A549 (cell line): Measurements from ENCODE around the gene CYP4F22. TPM values are rescaled to one million over a fixed set of nuclear protein-coding genes. Genes with fewer than 3 reads are reported as not detected.
A peak's percentile ranks its signal among the peaks of the same experiment; 100 is the strongest.

Experiments
- ATAC-seq, 2 experiments: fragments of 200-7000 bp in 1 of 2; fragments of >200 bp in 1 of 2; cut with Nextera tagmentation in 1 of 2; cut with Tn5 transposase in 1 of 2; 3 replicates each; pipeline versions ENCODE4 v1.8.0 to v1.9.1; 2018 to 2020; ENCODE audit warnings: mild to moderate bottlenecking in 1 of 2, moderate library complexity in 1 of 2
- CTCF ChIA-PET: fragments of 300-600 bp; sonication (Branson Sonifier 250); formaldehyde crosslinking; extraction: SDS; loops from one replicate; lab custom pipeline; 2021; ENCODE audit warnings: antibody characterized with exemption, inconsistent platforms; lab: Yijun Ruan, JAX
- POLR2A ChIA-PET: fragments of 350-600 bp; formaldehyde crosslinking; extraction: SDS; loops from one replicate; lab custom pipeline; 2021; ENCODE audit warnings: antibody characterized with exemption, inconsistent platforms; lab: Yijun Ruan, JAX
- DNase-seq, 2 experiments: peaks; one replicate each; pipeline versions ENCODE4 v3.0.0 to v3.0.0-alpha.2; 2011 to 2016; ENCODE audit warnings: low read depth in 1 of 2, low spot score in 1 of 2
- FAIRE-seq: peaks from 2 replicates; lab custom pipeline; 2011; peaks lifted over from hg19 to GRCh38; lab: Jason Lieb, UNC
- H3K27ac ChIP-seq, 2 experiments: fragments of >200 bp; sonication (Bioruptor Twin); formaldehyde crosslinking; 3 replicates each; pipeline ENCODE4 v1.5.1; 2016 to 2017
- H3K4me1 ChIP-seq: fragments of >200 bp; sonication (Bioruptor Twin); formaldehyde crosslinking; 3 replicates; pipeline ENCODE4 v1.6.1; 2016
- H3K4me2 ChIP-seq: fragments of >200 bp; sonication (Bioruptor Twin); formaldehyde crosslinking; 3 replicates; pipeline ENCODE4 v1.6.1; 2016
- H3K4me3 ChIP-seq: fragments of >200 bp; sonication (Bioruptor Twin); formaldehyde crosslinking; 3 replicates; pipeline ENCODE4 v1.5.1; 2016
- H3K9me3 ChIP-seq: fragments of >200 bp; sonication (Bioruptor Twin); formaldehyde crosslinking; 3 replicates; pipeline ENCODE4 v1.6.1; 2016
- CHD2 ChIP-seq: fragments of 150-350 bp; IDR thresholded peaks from 2 replicates; pipeline ENCODE4 v1.6.1; 2014; ENCODE audit warnings: low read length; ENCODE audit not compliant: partially characterized antibody
- EHMT2 ChIP-seq: fragments of 200-600 bp; sonication (generic); IDR thresholded peaks from 2 replicates; pipeline ENCODE4 v1.6.1; 2016; ENCODE audit warnings: antibody characterized with exemption, low read depth, mild to moderate bottlenecking, moderate library complexity
- FOSB ChIP-seq: fragments of 250-450 bp; sonication (Bioruptor Pico); IDR thresholded peaks from 2 replicates; pipeline ENCODE4 v1.5.0; 2020; ENCODE audit warnings: mild to moderate bottlenecking, moderate library complexity
- FOXS1 ChIP-seq: fragments of 250-450 bp; sonication (Bioruptor Pico); IDR thresholded peaks from 2 replicates; pipeline ENCODE4 v1.5.0; 2020; ENCODE audit warnings: mild to moderate bottlenecking, moderate library complexity
- GATA3 ChIP-seq: IDR thresholded peaks from 2 replicates; pipeline ENCODE4 v1.6.1; 2012; ENCODE audit warnings: borderline replicate concordance
- HEYL ChIP-seq: fragments of 250-450 bp; sonication (Bioruptor Pico); IDR thresholded peaks from 2 replicates; pipeline ENCODE4 v1.8.0; 2021; ENCODE audit warnings: mild to moderate bottlenecking, moderate library complexity
- JUN ChIP-seq, 2 experiments: fragments of >200 bp; sonication (Bioruptor Twin); formaldehyde crosslinking; IDR thresholded peaks; 2 replicates in 1 of 2; 3 replicates in 1 of 2; pipeline ENCODE4 v1.6.1; 2016 to 2017
- MAZ ChIP-seq: fragments of 150-350 bp; IDR thresholded peaks from 2 replicates; pipeline ENCODE4 v1.6.1; 2014; ENCODE audit warnings: antibody characterized with exemption, low read depth, low read length, borderline replicate concordance
- NFE2L2 ChIP-seq: fragments of 150-350 bp; conservative IDR thresholded peaks from 2 replicates; pipeline ENCODE4 v1.6.1; 2014; ENCODE audit warnings: low read length
- NPAS2 ChIP-seq: fragments of 250-450 bp; sonication (Bioruptor Pico); IDR thresholded peaks from 2 replicates; pipeline ENCODE4 v1.8.0; 2022; ENCODE audit warnings: mild to moderate bottlenecking, moderate library complexity, borderline replicate concordance
- NR3C1 ChIP-seq: fragments of >200 bp; sonication (Bioruptor Twin); formaldehyde crosslinking; IDR thresholded peaks from 3 replicates; pipeline ENCODE4 v1.6.1; 2017
- PHF8 ChIP-seq: fragments of 200-600 bp; sonication (generic); IDR thresholded peaks from 2 replicates; pipeline ENCODE4 v1.6.1; 2016; ENCODE audit warnings: low read depth, mild to moderate bottlenecking, antibody characterized with exemption, moderate library complexity, borderline replicate concordance
- POLR2A ChIP-seq: IDR thresholded peaks from 2 replicates; pipeline ENCODE4 v1.6.1; 2012; ENCODE audit warnings: mild to moderate bottlenecking, low read length
- RCOR1 ChIP-seq: fragments of 150-350 bp; IDR thresholded peaks from 2 replicates; pipeline ENCODE4 v1.6.1; 2014; ENCODE audit warnings: antibody characterized with exemption, low read length, low read depth
- RFX5 ChIP-seq: fragments of 450-650 bp; IDR thresholded peaks from 2 replicates; pipeline ENCODE4 v1.7.1; 2014; ENCODE audit warnings: antibody characterized with exemption, mild to moderate bottlenecking, moderate library complexity
- SREBF2 ChIP-seq: fragments of 450-650 bp; IDR thresholded peaks from 2 replicates; pipeline ENCODE4 v1.6.1; 2014; ENCODE audit warnings: mild to moderate bottlenecking, moderate library complexity
- TFCP2L1 ChIP-seq: fragments of 250-450 bp; sonication (Bioruptor Pico); IDR thresholded peaks from 2 replicates; pipeline ENCODE4 v1.5.0; 2021; ENCODE audit warnings: mild to moderate bottlenecking
- ZC3H11A ChIP-seq: fragments of 450-650 bp; IDR thresholded peaks from 2 replicates; pipeline ENCODE4 v1.6.1; 2014; ENCODE audit warnings: antibody characterized with exemption, mild to moderate bottlenecking
- WGBS: methylation state at CpG from one replicate; pipeline ENCODE4 v1.1.6; 2017; ENCODE audit errors: missing lambda C conversion rate; 5-methylcytosine and 5-hydroxymethylcytosine counted together
- polyA plus RNA-seq, 4 experiments: library from polyadenylated mRNA; depleted of rRNA in 3 of 4; stranded (reverse); fragments of >200 nt; fragmentation: RNase III in 1 of 4; extraction: RNeasy Plus Mini Kit Qiagen cat#74134 plus additional on column Dnase treatment in 1 of 4; gene quantifications; 2 replicates in 3 of 4; 3 replicates in 1 of 4; pipeline ENCODE4 v1.2.3, GENCODE V29; 2011 to 2017
- TF ChIP-seq, protein P1 (sequence below): fragments of 200-600 bp; sonication (generic); IDR thresholded peaks from 2 replicates; pipeline ENCODE4 v1.6.1; 2016; ENCODE audit warnings: antibody characterized with exemption, mild to moderate bottlenecking, moderate library complexity
- TF ChIP-seq, protein P2 (sequence below): fragments of >200 bp; sonication (Bioruptor Twin); formaldehyde crosslinking; IDR thresholded peaks from 3 replicates; pipeline ENCODE4 v1.6.1; 2016

The CYP4F22 gene
- polyA plus RNA-seq, 2 of the 4 experiments (the other 2 are of a cell fraction), result 0.05 TPM; not detected in 1

DNA sequence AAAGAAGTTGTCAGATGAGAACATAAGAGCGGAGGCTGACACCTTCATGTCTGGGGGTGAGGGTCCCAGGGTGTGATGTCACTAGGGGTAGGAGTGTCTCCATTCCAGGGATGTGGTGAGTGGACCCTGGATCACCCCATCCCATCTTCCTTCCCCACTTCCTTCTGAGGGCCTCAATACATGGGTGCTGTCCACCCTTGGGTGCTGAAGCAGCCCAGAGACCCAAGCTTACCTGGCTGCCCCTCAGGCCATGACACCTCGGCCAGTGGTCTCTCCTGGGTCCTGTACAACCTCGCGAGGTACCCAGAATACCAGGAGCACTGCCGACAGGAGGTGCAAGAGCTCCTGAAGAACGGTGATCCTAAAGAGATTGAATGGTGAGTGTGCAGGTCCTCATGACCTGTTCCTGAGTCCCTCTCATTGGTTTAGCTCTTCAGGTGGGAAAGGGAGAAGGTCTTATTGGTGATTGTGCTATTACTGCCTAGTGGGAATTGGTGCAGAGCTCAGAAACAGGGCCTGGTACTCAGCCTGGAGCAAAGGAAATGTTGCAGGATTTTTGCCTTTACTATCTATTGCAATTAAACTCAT, 69.0 kb downstream of the CYP4F22 start:
- no peaks in the 10 kb centered on the region for H3K9me3 ChIP-seq
- no peak for FAIRE-seq
- no peak for DNase-seq
- ChIA-PET CTCF (interaction anchor here (0.7 to 1.0 kb wide), 2 partner anchors 400 to 605 kb away, joined by 3 to 5 read pairs; no protein-coding TSS in a partner anchor), POLR2A (no interaction called here)
- no peak for ATAC-seq
- WGBS, result 19% methylated on average over 5 of the region's 6 CpGs
- no peaks in the 10 kb centered on the region for H3K4me1 ChIP-seq
- no peak for TF ChIP-seq POLR2A
- TF ChIP-seq, protein P1, sequence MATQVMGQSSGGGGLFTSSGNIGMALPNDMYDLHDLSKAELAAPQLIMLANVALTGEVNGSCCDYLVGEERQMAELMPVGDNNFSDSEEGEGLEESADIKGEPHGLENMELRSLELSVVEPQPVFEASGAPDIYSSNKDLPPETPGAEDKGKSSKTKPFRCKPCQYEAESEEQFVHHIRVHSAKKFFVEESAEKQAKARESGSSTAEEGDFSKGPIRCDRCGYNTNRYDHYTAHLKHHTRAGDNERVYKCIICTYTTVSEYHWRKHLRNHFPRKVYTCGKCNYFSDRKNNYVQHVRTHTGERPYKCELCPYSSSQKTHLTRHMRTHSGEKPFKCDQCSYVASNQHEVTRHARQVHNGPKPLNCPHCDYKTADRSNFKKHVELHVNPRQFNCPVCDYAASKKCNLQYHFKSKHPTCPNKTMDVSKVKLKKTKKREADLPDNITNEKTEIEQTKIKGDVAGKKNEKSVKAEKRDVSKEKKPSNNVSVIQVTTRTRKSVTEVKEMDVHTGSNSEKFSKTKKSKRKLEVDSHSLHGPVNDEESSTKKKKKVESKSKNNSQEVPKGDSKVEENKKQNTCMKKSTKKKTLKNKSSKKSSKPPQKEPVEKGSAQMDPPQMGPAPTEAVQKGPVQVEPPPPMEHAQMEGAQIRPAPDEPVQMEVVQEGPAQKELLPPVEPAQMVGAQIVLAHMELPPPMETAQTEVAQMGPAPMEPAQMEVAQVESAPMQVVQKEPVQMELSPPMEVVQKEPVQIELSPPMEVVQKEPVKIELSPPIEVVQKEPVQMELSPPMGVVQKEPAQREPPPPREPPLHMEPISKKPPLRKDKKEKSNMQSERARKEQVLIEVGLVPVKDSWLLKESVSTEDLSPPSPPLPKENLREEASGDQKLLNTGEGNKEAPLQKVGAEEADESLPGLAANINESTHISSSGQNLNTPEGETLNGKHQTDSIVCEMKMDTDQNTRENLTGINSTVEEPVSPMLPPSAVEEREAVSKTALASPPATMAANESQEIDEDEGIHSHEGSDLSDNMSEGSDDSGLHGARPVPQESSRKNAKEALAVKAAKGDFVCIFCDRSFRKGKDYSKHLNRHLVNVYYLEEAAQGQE, result peak; percentile 80
- TF ChIP-seq EHMT2, result 0 out of 2 replicates have a peak, but pooled peaks have one; percentile 30
- H3K27ac ChIP-seq, result no peak overlapping the region
- H3K4me2 ChIP-seq, result no peak overlapping the region
- H3K4me3 ChIP-seq, result no peak overlapping the region

DNA sequence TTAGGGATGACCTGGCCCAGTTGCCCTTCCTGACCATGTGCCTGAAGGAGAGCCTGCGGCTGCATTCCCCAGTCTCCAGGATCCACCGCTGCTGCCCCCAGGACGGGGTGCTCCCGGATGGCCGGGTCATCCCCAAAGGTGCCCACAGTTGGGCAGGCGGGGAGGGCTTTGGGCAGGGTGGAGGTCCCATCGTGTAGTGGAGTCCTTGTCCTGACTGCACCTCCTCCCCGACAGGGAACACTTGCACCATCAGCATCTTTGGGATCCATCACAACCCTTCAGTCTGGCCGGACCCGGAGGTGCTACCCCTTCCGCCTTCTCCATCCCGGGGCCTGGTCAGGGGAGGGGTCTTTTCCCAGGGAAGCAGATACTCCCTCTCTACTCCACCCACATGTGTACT, 75.0 kb downstream of the CYP4F22 start:
- Histone ChIP-seq H3K4me1 (no peaks in the 10 kb centered on the region), H3K4me3 (no peak overlapping the region), H3K9me3 (no peaks in the 10 kb centered on the region), H3K4me2 (no peak overlapping the region)
- no peak for DNase-seq
- TF ChIP-seq RFX5, result no peak
- TF ChIP-seq FOXS1, result no peak
- TF ChIP-seq TFCP2L1 (CRISPR knock-in tag), result no peak
- no peak for TF ChIP-seq SREBF2
- no peak for TF ChIP-seq HEYL (CRISPR knock-in tag)
- TF ChIP-seq NR3C1, result no peak
- TF ChIP-seq, protein P2, sequence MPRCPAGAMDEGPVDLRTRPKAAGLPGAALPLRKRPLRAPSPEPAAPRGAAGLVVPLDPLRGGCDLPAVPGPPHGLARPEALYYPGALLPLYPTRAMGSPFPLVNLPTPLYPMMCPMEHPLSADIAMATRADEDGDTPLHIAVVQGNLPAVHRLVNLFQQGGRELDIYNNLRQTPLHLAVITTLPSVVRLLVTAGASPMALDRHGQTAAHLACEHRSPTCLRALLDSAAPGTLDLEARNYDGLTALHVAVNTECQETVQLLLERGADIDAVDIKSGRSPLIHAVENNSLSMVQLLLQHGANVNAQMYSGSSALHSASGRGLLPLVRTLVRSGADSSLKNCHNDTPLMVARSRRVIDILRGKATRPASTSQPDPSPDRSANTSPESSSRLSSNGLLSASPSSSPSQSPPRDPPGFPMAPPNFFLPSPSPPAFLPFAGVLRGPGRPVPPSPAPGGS, result no peak
- TF ChIP-seq JUN (IDR thresholded peaks at IDR 0.05), result no peak
- no peak for TF ChIP-seq PHF8
- TF ChIP-seq POLR2A, result no peak
- TF ChIP-seq, all 56 proteins: peak for 0
- H3K27ac ChIP-seq, result no peak overlapping the region
- CTCF ChIA-PET, result no interaction called here
- POLR2A ChIA-PET, result no interaction called here
- no peak for FAIRE-seq
- 18% methylated on average over 5 of the region's 12 CpGs for WGBS
- no peak for ATAC-seq

DNA sequence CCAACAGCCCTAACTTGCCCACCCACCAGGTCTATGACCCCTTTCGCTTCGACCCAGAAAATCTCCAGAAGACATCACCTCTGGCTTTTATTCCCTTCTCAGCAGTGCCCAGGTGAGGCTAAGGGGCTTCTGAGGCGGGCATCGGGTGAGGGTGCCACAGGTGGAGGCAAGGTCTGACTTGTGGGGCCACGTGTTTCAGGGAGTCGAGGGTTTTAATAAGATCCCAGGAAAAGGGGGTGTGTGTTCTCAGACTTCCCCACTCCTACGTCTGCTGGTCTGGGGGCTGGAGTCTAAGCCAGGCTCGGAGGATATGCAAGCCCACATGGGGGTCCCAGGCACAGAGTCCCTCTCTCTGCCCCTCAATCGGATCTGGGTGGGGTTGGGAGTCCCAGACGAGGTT, 75.8 kb downstream of the CYP4F22 start:
- CTCF ChIA-PET, result interaction anchor here (1.0 kb wide), 1 partner anchor 67 kb away, joined by 4 read pairs; no protein-coding TSS in a partner anchor
- POLR2A ChIA-PET, result no interaction called here
- 12% methylated on average over 7 of the region's 10 CpGs for WGBS
- Histone ChIP-seq H3K4me1 (no peaks in the 10 kb centered on the region), H3K4me3 (peak overlapping the region; percentile 34; the same call in 2 of the 3 replicates), H3K27ac (peak overlapping the region in 1 of 2 experiments; percentile 43; a peak in 2 of 6 replicates), H3K4me2 (peak overlapping the region; percentile 78), H3K9me3 (no peaks in the 10 kb centered on the region)
- FAIRE-seq, result no peak
- peak; percentile 15 to 21; a peak in 2 of 6 replicates for ATAC-seq
- TF ChIP-seq MAZ (no peak), NFE2L2 (no peak), CHD2 (no peak), NPAS2 (no peak), GATA3 (no peak), RFX5 (no peak), ZC3H11A (no peak), FOSB (no peak), PHF8 (no peak), RCOR1 (no peak), JUN (IDR thresholded peaks at IDR 0.05) (no peak)
- TF ChIP-seq, all 56 proteins: peak for 0
- DNase-seq, result no peak
